GM11168 (cell line): ENCODE measurements around the gene CR1L.
"Not testable (repeated sequence)": the region's sequence is repeated elsewhere in the genome, so short reads cannot be mapped to it uniquely, and the experiment has no call there.

ENCODE experiments used
- in situ Hi-C: fragments of 300-500 bp; cut with MboI; formaldehyde crosslinking; loops from one replicate; pipeline ENCODE4 v1.12.0; 2022; ENCODE audit warnings: low sequenced_read_pairs; ENCODE audit not compliant: unreplicated experiment

CR1L gene

DNA sequence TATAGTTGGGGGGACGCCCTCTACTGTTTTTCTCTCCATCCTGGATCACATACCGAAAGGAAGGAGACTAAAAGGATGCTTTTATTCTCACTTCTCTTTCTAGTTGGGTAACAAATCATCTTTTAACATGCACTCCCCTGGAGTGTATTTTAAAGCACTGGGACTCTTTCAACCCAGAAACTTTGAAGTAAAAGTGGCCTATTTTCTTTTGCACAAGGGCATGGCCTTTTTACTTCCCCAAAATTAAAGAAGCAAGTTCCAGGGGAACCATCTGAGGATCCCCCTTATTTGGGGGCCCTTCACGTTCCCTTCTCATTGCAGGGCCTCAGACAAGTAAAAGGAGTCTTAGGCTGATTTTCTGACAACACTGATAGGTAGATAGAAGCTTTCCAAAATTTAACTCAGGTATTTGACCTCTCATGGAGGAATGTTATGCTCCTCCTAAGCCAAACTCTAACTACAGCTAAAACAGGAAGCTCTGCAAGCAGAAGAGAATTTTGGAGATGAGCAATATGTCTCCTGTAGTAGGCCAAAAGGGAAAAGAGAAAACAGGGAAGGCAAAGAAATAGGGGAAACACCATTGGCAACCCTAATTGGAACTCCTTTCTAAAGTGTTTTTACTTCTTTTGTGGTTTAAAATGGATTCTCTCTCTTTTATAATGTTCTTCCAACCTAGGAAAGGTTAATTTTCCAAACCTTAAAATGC, 98.1 kb downstream of the CR1L start:
- in situ Hi-C loops, result no loop called here

DNA sequence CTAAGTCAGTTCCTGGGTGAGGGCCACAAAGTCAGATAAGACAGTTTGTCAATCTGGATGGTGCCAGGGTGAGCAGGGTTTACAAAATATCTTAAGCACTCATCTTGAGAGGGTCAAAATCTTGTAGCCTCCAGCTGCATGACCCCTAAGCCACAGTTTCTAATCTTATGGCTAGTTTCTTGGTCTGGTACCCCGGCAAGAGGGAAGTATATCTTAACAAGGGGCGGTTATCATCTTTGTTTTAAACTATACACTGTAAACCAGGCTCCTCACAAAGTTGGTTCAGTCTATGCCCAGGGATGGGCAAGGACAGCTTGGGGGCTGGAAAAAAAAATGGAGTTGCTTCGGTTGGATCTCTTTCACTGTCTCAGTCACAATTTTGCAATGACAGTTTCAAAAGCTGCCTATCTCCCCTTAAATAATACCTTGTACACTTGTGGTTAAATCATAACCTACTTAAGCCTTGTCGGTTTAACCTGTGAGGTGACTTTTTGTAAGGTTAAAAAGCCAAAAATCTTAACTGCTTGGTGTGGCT, 99.1 kb downstream of the CR1L start:
- in situ Hi-C loops, result no loop called here

DNA sequence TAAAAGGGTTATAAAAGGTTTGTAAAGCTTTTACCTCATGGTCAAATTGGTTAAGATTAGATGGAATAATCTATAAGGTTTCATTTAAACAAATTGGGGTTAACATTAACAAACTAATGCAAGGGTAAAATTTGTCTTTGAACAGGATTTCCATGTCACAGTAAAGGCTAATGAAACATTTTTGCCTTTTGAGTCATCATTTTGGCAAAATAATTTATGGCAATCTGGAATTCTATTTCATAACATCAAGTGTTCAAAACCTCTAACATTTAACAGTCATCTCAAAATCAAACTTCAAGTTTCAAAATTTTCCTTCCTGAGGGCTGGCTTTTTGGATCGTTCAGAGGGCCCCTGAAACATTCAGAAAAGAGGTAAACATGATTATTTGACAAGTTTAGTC, 100.4 kb downstream of the CR1L start:
- in situ Hi-C loops, result no loop called here

DNA sequence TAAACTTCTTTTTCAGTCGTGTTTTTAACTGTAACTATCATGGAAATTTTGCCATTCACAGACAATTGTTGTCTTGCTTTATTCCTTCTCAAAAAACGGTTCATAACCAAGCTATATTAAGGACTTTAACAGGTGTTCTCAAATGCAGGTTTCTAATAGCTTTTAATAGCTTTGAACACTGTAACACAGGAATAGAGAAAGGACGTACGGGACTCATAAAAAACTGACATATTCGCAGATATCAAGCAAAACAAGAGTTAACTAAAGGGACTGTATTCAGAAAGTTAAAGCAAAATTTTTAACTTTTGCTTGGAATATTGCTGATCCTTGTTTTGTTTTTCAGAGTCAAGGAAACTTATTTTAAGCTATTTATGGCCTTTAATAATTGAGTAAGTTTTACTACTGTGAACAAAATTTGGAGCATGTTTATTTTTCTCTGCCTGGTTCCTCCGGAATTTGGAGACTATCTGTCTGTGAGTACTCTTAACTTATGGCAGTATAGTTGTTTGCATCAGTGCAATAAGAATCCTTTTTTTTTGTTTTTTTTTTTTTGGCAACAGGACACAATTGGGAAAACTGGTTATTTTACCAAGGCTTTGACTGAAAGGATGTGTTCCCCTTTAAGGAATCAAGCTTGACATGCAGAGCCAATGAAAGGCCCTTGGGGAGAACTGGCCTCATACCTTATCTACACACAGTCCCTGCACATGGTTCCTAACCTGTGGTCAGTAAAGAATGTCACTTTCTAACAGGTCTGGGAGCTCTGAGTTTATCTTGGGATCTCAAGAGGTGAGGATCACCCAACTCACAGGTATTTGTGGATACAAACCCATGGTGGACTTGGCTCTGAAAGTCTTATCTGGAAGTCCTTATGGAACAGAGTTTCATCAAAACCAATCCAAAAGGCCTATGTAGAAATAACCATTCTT, 101.2 kb downstream of the CR1L start:
- in situ Hi-C loops, result no loop called here

DNA sequence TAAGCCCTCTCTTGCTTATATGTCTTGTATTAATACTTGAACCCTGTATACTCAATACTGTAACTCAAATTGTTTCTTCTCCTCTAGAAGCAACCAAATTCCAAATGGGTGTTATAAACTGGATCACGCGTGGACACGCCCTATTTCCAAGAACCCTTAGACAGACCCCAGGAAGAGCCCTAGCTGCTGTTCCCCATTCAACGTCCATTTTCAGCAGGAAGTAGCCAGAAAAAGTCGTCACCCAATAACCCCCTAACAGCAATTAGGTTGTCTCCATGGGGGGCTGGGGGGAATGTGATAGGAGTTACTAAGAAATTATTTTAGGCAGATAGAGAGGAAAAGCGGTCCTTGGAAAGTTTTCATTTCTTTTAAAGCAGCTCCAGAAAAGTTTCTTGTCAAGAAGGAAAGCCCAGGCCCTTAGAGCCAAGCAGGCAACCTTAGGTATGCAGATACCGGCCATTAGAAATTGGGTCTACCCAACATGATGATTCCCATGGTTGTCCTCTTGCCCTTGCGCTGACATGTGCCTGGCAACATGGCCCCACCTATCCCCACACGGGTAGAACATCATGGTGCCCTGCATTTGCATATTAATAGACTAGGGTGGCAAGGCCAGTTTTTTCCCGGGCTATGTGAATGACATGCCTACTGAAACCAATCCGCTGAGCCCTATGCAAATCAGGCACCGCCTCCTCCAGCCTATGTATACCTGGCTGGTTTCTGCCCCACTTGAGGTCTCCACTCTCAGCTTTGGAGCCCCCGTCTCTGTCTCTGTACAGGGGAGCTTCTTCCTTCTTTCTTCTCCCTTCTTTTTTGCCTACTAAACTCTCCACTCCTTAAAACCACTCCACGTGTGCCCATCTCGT, 102.9 kb downstream of the CR1L start:
- in situ Hi-C loops, result no loop called here

DNA sequence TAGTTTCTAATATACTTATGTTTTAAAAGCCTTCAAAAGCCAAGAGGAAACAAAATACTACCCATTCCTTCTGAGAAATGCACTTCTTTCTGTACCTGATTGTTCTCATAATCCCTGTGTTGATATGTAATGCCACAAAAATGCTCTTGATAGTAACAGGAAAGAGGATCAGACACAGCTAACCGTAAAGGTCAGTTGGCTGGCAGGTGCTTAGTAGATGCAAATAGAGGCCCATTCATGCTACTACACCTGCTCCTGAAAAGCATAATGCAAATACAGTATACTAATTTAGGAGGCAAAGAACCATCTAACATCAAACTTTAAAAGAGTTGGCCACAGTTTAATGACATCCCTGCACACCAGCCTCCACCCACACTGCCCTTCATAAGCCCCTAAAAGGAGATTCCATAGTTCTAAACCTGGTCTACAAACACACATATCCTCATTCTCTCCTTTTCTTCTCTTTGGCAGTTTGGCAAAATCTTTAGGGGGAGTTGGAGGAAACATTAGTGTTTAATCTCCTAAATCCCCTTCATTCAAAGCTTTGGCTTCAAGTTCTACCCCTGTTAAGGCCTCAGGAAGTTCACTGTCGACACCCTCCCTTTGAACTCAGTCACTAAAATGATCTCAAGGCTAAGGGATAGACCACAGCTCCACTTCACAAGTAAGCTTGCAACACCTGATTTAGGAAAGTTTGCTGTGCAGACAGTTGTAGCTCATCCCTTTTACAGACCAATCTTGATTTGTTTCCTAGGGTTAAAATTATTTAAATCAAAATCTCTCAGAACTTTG, 104.0 kb downstream of the CR1L start:
- in situ Hi-C loops, result no loop called here

DNA sequence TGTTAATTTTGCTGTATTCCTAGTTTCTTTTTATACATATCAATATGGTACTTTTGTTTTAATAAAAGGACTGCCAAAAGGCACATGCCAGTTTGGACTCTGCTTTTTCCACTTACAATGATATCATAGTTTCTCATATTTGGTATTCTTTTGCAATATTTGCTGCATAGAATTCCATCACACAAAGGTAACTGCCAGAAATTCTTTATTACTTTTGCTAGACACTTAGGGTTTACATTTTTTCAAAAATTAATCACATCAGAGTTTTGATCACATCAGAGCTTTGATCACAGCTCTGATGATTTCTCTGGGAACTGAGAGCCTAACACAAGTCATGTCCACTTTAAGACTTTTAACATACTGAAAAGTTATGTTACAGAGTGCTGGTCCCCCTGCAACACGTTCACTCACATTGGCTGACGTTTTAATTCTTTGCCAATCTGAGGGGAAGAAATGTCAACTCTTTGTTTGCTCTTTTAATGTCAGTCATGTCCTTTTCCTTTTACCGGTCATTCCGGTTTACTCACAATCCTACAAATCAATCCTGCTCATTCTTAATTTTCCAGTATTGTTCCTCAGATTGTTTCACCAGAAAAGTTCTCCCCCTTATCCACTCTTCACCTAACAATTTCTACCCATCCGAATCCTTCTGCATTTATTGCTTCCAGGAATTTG, 105.8 kb downstream of the CR1L start:
- in situ Hi-C loops, result no loop called here

DNA sequence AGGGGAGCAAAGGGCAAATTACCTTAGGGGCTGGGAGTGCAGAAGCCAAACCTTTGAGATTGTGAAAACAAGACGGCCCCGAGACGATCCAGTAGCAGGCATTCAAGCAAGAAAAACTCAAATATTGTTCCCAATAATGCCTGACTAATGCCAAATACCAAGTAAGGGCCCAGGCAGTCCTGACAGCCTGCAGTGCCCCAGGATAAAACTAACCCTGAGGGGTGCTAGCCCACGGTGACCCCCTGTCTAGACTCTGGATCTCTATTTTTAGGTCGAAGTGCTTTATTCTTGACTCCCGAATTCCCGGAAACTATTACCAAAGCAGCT, 106.5 kb downstream of the CR1L start:
- in situ Hi-C loops, result not testable (repeated sequence)

DNA sequence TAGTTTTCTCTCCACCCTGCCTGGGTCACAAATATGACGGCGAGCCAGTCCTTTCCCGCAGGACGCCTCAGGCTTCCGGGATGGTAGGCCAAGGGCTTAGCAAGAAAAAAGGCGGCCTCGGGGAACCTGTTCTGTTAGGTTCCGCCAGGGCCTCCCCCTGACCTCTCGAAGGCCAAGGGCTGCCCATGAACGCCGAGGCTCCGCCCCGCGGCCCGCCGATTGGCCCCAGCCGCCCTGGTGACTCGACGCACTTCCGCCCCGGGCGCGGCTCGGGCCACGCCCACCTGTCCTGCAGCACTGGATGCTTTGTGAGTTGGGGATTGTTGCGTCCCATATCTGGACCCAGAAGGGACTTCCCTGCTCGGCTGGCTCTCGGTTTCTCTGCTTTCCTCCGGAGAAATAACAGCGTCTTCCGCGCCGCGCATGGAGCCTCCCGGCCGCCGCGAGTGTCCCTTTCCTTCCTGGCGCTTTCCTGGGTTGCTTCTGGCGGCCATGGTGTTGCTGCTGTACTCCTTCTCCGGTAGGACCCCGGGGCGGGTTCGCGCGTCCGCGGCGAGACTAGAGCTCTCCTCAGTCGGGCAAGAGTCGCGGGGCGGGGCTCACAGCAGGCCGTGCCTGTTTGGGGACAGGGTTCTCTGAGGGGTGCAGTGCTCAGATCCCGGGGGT, 107.0 kb downstream of the CR1L start, which contains the start of gene CD46:
Gene CD46 (plus strand): TSS at position 265 of the 666 bp plus-strand sequence. CDS start 159 bp downstream, at position 424.
- in situ Hi-C loops, result no loop called here

DNA sequence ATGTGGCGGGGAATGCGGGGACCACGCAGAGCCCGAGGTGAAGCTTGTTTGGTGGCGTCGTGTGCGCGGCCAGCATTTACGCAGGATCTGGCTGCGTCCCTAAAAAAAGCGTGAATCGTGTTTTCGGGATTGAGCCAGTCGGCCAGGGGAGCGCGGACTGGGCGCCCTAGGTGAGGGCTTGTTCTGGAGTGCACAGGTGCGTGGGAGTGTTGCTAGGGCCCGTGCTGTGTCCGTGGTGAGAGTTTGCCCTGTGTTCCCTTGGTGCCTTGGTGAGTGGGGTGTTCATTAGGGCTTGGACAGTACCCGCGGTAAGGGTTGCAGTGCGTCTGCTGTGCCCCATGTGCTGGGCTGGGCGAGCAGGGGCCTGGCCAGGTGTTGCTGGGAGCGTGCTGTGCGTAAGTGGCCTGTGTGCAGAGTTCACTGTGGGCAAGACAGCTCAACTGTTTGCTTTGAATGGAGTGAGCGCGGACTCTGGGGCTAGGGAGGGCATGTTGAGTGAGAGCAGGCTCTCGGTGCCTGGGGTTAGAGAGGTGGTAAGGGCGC, 107.6 kb downstream of the CR1L start:
- in situ Hi-C loops, result no loop called here

DNA sequence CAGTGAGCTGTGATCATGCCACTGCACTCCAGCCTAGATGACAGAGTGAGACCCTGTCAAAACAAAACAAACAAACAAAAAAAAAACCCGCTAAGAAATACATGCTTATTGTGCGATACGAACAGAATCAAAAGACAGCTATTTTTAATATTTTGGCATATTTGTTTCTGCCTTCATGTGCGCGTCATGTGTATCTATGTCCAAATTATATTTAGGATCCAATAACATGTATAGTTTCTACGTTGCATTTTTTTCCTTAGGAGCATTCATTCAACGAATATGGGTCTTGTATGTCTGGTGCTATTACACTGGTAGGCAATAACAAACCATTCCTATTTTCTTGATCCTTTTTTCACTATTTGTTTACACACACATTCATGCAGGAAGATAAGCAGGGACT, 108.7 kb downstream of the CR1L start:
- in situ Hi-C loops, result no loop called here

DNA sequence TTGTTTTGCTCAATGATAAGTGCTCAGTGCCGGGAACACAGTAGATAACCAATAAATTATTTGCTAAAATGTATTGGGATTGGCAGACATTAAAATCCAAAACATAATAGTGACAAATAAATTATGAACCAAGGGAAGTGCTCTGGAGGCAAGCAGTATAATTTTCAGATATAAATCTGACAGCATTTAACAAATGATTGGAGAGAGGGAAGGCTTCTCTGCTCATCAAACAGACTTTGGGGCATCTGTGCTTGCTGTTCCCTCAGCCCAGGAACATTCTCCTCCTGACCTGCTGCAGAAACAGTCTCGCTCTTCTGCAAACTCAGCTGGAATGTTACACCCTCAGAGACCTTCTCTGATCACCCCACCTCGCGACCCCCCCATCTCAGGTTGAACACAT, 109.1 kb downstream of the CR1L start:
- in situ Hi-C loops, result no loop called here

DNA sequence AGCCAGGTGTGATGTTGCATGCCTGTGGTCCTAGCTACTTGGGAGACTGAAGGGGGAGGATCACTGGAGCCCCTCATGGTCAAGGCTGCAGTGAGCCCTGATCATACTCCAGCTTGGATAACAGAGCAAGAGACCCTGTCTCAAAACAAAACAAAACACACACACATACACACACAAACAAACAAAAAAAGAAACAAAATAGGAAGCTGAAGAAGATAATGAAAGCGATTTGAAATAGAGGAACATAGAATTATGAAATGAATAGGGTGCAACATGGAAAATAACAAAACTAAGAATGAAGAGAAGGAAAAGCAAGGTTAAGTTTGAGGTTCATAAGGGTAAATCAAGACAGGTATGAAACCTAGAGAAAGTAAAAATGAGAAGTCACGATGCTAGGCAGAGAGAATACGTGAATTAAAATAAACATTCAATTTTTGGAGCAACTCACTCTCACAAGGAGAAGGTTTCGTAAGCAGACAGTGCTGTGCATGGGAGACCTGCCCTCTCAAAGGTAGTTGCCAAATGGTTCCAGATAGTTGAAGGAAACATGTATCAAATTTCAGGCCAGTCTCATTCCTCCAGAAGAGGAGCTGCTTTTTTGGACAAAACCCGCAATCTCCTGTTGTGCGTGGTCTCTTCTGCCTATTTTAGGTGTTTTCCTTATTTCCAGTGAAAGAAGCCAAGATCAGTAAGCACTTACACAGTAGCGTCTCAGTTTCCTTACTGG, 110.2 kb downstream of the CR1L start:
- in situ Hi-C loops, result no loop called here

DNA sequence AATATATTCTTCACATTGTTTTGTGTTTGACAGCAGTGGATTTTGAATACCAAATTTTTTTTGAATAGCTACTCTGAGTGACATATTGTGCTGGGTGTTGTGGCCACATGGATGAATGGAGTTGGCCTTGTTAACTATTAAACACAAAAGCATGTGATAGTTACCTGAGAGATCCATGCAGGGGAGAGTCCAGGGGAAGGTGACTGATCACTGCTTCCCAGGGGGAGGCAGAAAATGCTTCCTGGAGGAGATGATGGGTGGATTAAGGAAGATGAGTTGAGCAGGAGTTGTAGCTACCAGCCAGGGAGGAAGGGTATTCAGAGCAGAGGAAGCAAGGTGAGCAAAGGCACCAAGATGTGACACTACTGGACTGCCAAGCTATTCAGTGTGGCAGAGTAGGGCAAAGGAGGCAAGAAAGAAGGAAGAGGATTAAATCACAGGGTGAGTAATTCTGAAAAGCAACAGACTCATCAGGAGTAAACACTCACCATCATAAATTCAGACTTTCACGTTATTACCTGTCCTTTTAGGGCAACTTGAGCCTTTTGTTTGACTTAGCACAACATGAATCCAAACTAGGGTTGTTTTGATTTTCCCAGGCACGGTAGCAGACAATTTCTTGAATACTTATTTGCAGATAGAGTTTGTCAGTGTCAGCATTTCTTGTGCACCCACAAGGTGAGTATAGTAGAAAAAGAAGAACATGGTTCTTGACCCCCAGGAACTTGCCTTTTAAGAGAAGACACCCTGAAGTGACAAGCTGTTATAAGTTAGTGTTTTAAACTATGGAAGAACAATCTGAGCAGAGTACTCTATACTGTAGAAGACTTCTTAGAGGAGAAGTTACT, 111.1 kb downstream of the CR1L start:
- in situ Hi-C loops, result no loop called here

DNA sequence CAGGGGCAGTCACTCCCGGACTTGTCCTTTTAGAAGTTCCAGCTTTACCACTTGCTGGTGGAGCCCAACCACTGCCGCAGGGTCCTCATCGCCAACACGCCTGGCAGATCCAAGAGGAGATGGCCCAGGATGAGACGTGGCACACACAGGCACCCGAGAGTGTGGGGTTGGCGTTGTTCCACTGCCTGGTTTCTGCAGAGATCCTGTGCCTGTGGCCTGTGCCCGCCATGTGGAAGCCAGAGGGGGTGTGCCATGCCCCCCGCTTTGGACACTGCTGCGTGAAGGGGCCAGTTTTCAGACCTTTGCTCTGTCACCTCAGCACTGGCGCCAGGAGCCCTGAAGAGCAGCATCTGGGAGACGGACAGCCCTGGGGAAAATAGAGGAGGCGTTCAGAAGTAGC, 117.7 kb downstream of the CR1L start:
- in situ Hi-C loops, result no loop called here

DNA sequence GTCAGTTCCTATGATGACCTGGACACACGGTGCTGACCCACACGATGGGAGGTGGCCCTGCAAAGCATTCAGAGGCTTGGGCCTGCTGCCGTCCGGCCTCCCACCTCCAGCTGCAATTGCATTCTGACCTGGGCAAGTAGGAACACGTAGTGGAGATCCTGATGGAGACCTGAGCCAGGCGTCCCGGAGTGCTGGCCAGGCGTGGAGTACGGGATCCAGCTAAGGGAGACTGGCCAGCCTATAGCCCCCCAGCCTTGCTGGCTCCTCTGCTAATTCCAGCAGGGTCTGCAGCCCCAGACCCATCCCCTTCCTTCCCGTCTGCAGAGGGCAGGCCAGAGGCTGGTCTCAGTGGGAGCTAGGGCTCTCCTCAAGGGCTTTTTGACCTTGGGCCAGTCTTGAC, 118.2 kb downstream of the CR1L start:
- in situ Hi-C loops, result no loop called here

DNA sequence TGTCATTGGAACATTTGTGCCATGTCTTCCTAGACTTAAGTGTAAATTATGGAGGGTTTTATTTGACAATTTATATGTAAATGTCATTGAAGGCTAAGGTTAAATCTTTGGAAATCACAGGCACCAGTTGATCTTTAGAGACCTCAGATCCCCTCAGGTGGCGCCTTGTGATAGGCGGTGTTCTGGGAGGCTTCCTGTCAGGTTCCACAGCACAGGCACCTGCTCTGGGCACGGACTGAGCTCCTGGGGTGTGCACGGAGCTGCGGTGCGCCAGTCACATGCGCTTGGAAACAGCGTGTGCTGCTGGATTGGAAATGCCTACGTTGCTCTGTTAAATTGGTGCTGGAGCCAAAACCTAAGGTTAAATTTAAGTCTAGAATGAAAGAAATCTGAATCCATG, 119.0 kb downstream of the CR1L start:
- in situ Hi-C loops, result no loop called here
